ENCODE results near the gene ASPSCR1.

Gene ASPSCR1

GRCh38 chr17:81990836-81991683 lies 13.6 kb downstream of the ASPSCR1 start:
- H3K18ac ChIP-seq (ENCODE audit: low read length): peak overlapping the region; percentile 97
- H2BK120ac ChIP-seq (ENCODE audit: low read depth, low read length): peak overlapping the region; percentile 35
- no peak overlapping the region for H3K4me3 ChIP-seq (ENCODE audit: low read length in 2 of 2)
- peak overlapping the region; percentile 92 for H4K91ac ChIP-seq (ENCODE audit: low read depth, low read length, poor library complexity)
- H3K4me2 ChIP-seq (ENCODE audit: insufficient read depth, low read length, poor library complexity, severe bottlenecking): no peak overlapping the region
- peak overlapping the region; percentile 79 for H2BK15ac ChIP-seq (ENCODE audit: low read length)
- peak overlapping the region; percentile 78 for H3K27ac ChIP-seq (replicated peaks; ENCODE audit: low read length)
- peaks cover 25 to 29% of the 10 kb centered on the region in 2 donors for H3K4me1 ChIP-seq (ENCODE audit: control insufficient read depth in 2 of 2, insufficient read depth in 1 of 2, low read depth in 1 of 2, low read length in 2 of 2)
- peaks cover 5 to 21% of the 10 kb centered on the region in 2 donors for H3K36me3 ChIP-seq (replicated peaks in 1 of 2; ENCODE audit: control insufficient read depth in 2 of 2, insufficient read depth in 2 of 2, low read length in 2 of 2)
- H2AFZ ChIP-seq (ENCODE audit: low read length): peak overlapping the region; percentile 90
- no peak overlapping the region for H4K8ac ChIP-seq (ENCODE audit: low read depth, low read length)
- H2AK5ac ChIP-seq (ENCODE audit: low read depth, low read length): peak overlapping the region; percentile 95
- H2BK12ac ChIP-seq (ENCODE audit: low read length): peak overlapping the region; percentile 95
- peak overlapping the region; percentile 45 for H3K4ac ChIP-seq (ENCODE audit: low read length)
- H2BK5ac ChIP-seq (ENCODE audit: low read length): peak overlapping the region; percentile 90
- no peak for DNase-seq (ENCODE audit: low spot score)
- peak overlapping the region; percentile 84 for H3K14ac ChIP-seq (ENCODE audit: low read length)
- H3K79me1 ChIP-seq (ENCODE audit: low read depth, low read length): peaks cover 15% of the 10 kb centered on the region
- H3K27me3 ChIP-seq (ENCODE audit: control insufficient read depth in 3 of 3, insufficient read depth in 3 of 3, low read depth in 1 of 3, low read length in 3 of 3): no peaks in the 10 kb centered on the region
- no CpG with 5 or more reads among the region's 25 CpGs for WGBS, 2 donors (ENCODE audit: extremely low coverage in 2 of 2, insufficient read length in 2 of 2, insufficient replicate concordance in 1 of 2)
- peaks cover 3 to 8% of the 10 kb centered on the region in 2 donors for H3K9me3 ChIP-seq (replicated peaks in 1 of 2; ENCODE audit: control insufficient read depth in 2 of 2, insufficient read depth in 1 of 2, low read depth in 1 of 2, low read length in 2 of 2)
- H3K23ac ChIP-seq (ENCODE audit: low read depth, low read length, poor library complexity): peak overlapping the region; percentile 75
- H3K9ac ChIP-seq (ENCODE audit: low read depth, low read length, poor library complexity): peak overlapping the region; percentile 83

GRCh38 chr17:81991684-81992305 lies 14.4 kb downstream of the ASPSCR1 start:
- Histone ChIP-seq H3K36me3 (replicated peaks in 1 of 2; ENCODE audit: control insufficient read depth in 2 of 2, insufficient read depth in 2 of 2, low read length in 2 of 2) (peaks cover under 1 to 17% of the 10 kb centered on the region in 2 donors), H3K9ac (ENCODE audit: low read depth, low read length, poor library complexity) (peak overlapping the region; percentile 83), H2BK120ac (ENCODE audit: low read depth, low read length) (peak overlapping the region; percentile 92), H2BK5ac (ENCODE audit: low read length) (peak overlapping the region; percentile 90), H3K4me2 (ENCODE audit: insufficient read depth, low read length, poor library complexity, severe bottlenecking) (no peak overlapping the region), H3K4me1 (ENCODE audit: control insufficient read depth in 2 of 2, insufficient read depth in 1 of 2, low read depth in 1 of 2, low read length in 2 of 2) (peaks cover 25 to 29% of the 10 kb centered on the region in 2 donors), H2AK5ac (ENCODE audit: low read depth, low read length) (peak overlapping the region; percentile 97), H3K23ac (ENCODE audit: low read depth, low read length, poor library complexity) (peak overlapping the region; percentile 75), H4K8ac (ENCODE audit: low read depth, low read length) (no peak overlapping the region), H4K91ac (ENCODE audit: low read depth, low read length, poor library complexity) (peak overlapping the region; percentile 92), H3K79me1 (ENCODE audit: low read depth, low read length) (peaks cover 15% of the 10 kb centered on the region), H2BK15ac (ENCODE audit: low read length) (peak overlapping the region; percentile 79), H3K27ac (replicated peaks; ENCODE audit: low read length) (peak overlapping the region; percentile 78), H3K4me3 (ENCODE audit: low read length in 2 of 2) (peak overlapping the region in 1 of 2 donors; percentile 27), H3K4ac (ENCODE audit: low read length) (peak overlapping the region; percentile 45), H2AFZ (ENCODE audit: low read length) (peak overlapping the region; percentile 90), H2BK12ac (ENCODE audit: low read length) (peak overlapping the region; percentile 95), H3K27me3 (ENCODE audit: control insufficient read depth in 3 of 3, insufficient read depth in 3 of 3, low read depth in 1 of 3, low read length in 3 of 3) (no peaks in the 10 kb centered on the region), H3K14ac (ENCODE audit: low read length) (peak overlapping the region; percentile 84), H3K18ac (ENCODE audit: low read length) (peak overlapping the region; percentile 97), H3K9me3 (replicated peaks in 1 of 2; ENCODE audit: control insufficient read depth in 2 of 2, insufficient read depth in 1 of 2, low read depth in 1 of 2, low read length in 2 of 2) (peaks cover 3 to 8% of the 10 kb centered on the region in 2 donors)
- no CpG with 5 or more reads among the region's 31 CpGs for WGBS, 2 donors (ENCODE audit: extremely low coverage in 2 of 2, insufficient read length in 2 of 2, insufficient replicate concordance in 1 of 2)
- peak; percentile 12 for DNase-seq (ENCODE audit: low spot score)

- Histone ChIP-seq H3K23ac (ENCODE audit: low read depth, low read length, poor library complexity) (peak overlapping the region; percentile 52), H4K91ac (ENCODE audit: low read depth, low read length, poor library complexity) (peak overlapping the region; percentile 87), H2BK5ac (ENCODE audit: low read length) (peak overlapping the region; percentile 90), H3K9me3 (replicated peaks in 1 of 2; ENCODE audit: control insufficient read depth in 2 of 2, insufficient read depth in 1 of 2, low read depth in 1 of 2, low read length in 2 of 2) (peaks cover 3 to 8% of the 10 kb centered on the region in 2 donors), H3K18ac (ENCODE audit: low read length) (peak overlapping the region; percentile 97), H3K4me1 (ENCODE audit: control insufficient read depth in 2 of 2, insufficient read depth in 1 of 2, low read depth in 1 of 2, low read length in 2 of 2) (peaks cover 25 to 29% of the 10 kb centered on the region in 2 donors), H3K36me3 (replicated peaks in 1 of 2; ENCODE audit: control insufficient read depth in 2 of 2, insufficient read depth in 2 of 2, low read length in 2 of 2) (peaks cover 0 to 12% of the 10 kb centered on the region in 2 donors), H3K14ac (ENCODE audit: low read length) (peak overlapping the region; percentile 75), H2AFZ (ENCODE audit: low read length) (peak overlapping the region; percentile 90), H2BK120ac (ENCODE audit: low read depth, low read length) (peak overlapping the region; percentile 92), H3K9ac (ENCODE audit: low read depth, low read length, poor library complexity) (peak overlapping the region; percentile 85), H3K79me1 (ENCODE audit: low read depth, low read length) (peaks cover 13% of the 10 kb centered on the region), H3K27me3 (ENCODE audit: control insufficient read depth in 3 of 3, insufficient read depth in 3 of 3, low read depth in 1 of 3, low read length in 3 of 3) (no peaks in the 10 kb centered on the region), H3K4me3 (ENCODE audit: low read length in 2 of 2) (peak overlapping the region in 1 of 2 donors; percentile 27), H3K27ac (replicated peaks; ENCODE audit: low read length) (peak overlapping the region; percentile 78), H3K4ac (ENCODE audit: low read length) (peak overlapping the region; percentile 78), H2BK12ac (ENCODE audit: low read length) (peak overlapping the region; percentile 99), H2BK15ac (ENCODE audit: low read length) (peak overlapping the region; percentile 99), H2AK5ac (ENCODE audit: low read depth, low read length) (peak overlapping the region; percentile 97), H4K8ac (ENCODE audit: low read depth, low read length) (peak overlapping the region; percentile 53), H3K4me2 (ENCODE audit: insufficient read depth, low read length, poor library complexity, severe bottlenecking) (no peak overlapping the region)
- DNase-seq (ENCODE audit: low spot score): peak; percentile 20
- WGBS, 2 donors (ENCODE audit: extremely low coverage in 2 of 2, insufficient read length in 2 of 2, insufficient replicate concordance in 1 of 2): no CpG with 5 or more reads among the region's 31 CpGs
These were observed 15.1 kb downstream of the ASPSCR1 start for GRCh38 chr17:81992306-81993102.

Measured in neuronal stem cell (in vitro differentiated cells).